Measurements from ENCODE around the gene CBR3. TPM values are rescaled to one million over a fixed set of nuclear protein-coding genes. Genes with fewer than 3 reads are reported as not detected.

CBR3 gene
- total and polyA plus RNA-seq, 2 of the 13 experiments (the other 11 are each of a cell fraction or from before 2014, with no cell fraction given) = not detected

DNA sequence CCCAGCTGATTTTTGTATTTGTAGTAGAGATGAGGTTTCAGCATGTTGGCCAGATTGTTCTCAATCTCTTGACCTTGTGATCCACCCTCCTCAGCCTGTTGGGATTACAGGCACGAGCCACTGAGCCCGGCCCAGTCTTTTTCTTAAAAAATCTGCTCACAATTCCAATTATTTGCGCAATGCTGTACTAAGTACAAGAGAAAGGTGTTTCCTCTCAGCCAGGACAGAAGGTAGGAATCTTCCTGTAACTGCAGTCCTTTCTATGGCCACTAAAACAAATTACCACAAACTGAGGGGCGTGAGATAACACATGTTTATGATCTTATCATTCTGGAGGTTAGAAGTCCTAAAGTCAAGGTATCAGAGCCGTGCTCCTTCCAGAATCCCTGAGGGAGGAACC is 6.9 kb upstream of the CBR3 start:
- H3K9ac ChIP-seq (ENCODE audit: insufficient read depth, low read depth, low read length) = no peak overlapping the region
- intact Hi-C loops (cut with micrococcal nuclease; ENCODE audit: unreplicated experiment) = no loop called here
- no peak overlapping the region for H3K27ac ChIP-seq (ENCODE audit: extremely low read length, insufficient read depth, low read length)
- no peaks in the 10 kb centered on the region for H3K9me3 ChIP-seq (ENCODE audit: low read length)
- WGBS (ENCODE audit: low lambda C conversion rate) = 18% methylated on average over 5 of the region's 5 CpGs
- no peak for TF ChIP-seq BORCS8-MEF2B (CRISPR knock-in tag; IDR thresholded peaks at IDR 0.05)
- TF ChIP-seq ZNF232 (CRISPR knock-in tag; IDR thresholded peaks at IDR 0.05; ENCODE audit: borderline replicate concordance) = no peak
- TF ChIP-seq SIN3A (IDR thresholded peaks at IDR 0.05; ENCODE audit: borderline replicate concordance, low read depth, low read length) = no peak
- TF ChIP-seq MIER3 (CRISPR knock-in tag; IDR thresholded peaks at IDR 0.05; ENCODE audit: borderline replicate concordance) = no peak
- TF ChIP-seq ZNF724P (CRISPR knock-in tag; IDR thresholded peaks at IDR 0.05; ENCODE audit: borderline replicate concordance) = no peak
- TF ChIP-seq, protein P1, sequence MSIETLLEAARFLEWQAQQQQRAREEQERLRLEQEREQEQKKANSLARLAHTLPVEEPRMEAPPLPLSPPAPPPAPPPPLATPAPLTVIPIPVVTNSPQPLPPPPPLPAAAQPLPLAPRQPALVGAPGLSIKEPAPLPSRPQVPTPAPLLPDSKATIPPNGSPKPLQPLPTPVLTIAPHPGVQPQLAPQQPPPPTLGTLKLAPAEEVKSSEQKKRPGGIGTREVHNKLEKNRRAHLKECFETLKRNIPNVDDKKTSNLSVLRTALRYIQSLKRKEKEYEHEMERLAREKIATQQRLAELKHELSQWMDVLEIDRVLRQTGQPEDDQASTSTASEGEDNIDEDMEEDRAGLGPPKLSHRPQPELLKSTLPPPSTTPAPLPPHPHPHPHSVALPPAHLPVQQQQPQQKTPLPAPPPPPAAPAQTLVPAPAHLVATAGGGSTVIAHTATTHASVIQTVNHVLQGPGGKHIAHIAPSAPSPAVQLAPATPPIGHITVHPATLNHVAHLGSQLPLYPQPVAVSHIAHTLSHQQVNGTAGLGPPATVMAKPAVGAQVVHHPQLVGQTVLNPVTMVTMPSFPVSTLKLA (IDR thresholded peaks at IDR 0.05) = no peak
- TF ChIP-seq, protein P2, sequence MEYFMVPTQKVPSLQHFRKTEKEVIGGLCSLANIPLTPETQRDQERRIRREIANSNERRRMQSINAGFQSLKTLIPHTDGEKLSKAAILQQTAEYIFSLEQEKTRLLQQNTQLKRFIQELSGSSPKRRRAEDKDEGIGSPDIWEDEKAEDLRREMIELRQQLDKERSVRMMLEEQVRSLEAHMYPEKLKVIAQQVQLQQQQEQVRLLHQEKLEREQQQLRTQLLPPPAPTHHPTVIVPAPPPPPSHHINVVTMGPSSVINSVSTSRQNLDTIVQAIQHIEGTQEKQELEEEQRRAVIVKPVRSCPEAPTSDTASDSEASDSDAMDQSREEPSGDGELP (IDR thresholded peaks at IDR 0.05; ENCODE audit: borderline replicate concordance, low read depth) = no peak
- no peak for TF ChIP-seq ELF1 (CRISPR knock-in tag; IDR thresholded peaks at IDR 0.05)
- TF ChIP-seq, protein P3, sequence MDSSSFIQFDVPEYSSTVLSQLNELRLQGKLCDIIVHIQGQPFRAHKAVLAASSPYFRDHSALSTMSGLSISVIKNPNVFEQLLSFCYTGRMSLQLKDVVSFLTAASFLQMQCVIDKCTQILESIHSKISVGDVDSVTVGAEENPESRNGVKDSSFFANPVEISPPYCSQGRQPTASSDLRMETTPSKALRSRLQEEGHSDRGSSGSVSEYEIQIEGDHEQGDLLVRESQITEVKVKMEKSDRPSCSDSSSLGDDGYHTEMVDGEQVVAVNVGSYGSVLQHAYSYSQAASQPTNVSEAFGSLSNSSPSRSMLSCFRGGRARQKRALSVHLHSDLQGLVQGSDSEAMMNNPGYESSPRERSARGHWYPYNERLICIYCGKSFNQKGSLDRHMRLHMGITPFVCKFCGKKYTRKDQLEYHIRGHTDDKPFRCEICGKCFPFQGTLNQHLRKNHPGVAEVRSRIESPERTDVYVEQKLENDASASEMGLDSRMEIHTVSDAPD (CRISPR knock-in tag; IDR thresholded peaks at IDR 0.05) = no peak
- no peak for TF ChIP-seq ZNF879 (CRISPR knock-in tag; IDR thresholded peaks at IDR 0.05)
- TF ChIP-seq, protein P4, sequence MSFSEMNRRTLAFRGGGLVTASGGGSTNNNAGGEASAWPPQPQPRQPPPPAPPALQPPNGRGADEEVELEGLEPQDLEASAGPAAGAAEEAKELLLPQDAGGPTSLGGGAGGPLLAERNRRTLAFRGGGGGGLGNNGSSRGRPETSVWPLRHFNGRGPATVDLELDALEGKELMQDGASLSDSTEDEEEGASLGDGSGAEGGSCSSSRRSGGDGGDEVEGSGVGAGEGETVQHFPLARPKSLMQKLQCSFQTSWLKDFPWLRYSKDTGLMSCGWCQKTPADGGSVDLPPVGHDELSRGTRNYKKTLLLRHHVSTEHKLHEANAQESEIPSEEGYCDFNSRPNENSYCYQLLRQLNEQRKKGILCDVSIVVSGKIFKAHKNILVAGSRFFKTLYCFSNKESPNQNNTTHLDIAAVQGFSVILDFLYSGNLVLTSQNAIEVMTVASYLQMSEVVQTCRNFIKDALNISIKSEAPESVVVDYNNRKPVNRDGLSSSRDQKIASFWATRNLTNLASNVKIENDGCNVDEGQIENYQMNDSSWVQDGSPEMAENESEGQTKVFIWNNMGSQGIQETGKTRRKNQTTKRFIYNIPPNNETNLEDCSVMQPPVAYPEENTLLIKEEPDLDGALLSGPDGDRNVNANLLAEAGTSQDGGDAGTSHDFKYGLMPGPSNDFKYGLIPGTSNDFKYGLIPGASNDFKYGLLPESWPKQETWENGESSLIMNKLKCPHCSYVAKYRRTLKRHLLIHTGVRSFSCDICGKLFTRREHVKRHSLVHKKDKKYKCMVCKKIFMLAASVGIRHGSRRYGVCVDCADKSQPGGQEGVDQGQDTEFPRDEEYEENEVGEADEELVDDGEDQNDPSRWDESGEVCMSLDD (CRISPR knock-in tag; IDR thresholded peaks at IDR 0.05; ENCODE audit: borderline replicate concordance) = no peak
- H3K79me2 ChIP-seq (ENCODE audit: insufficient read depth, low read length) = no peaks in the 10 kb centered on the region
- no peak overlapping the region for H2AFZ ChIP-seq (ENCODE audit: low read length)
- POLR2A ChIA-PET = no interaction called here
- H3K27me3 ChIP-seq (ENCODE audit: control insufficient read depth in 1 of 2, insufficient read depth in 2 of 2, low read length in 2 of 2) = peaks cover 1 to 30% of the 10 kb centered on the region in 2 experiments; a peak in 2 of 5 replicates
- DNase-seq (ENCODE audit: low spot score) = no peak
- no TSS peak for BruUV-seq (replicated peaks)
- no peaks in the 10 kb centered on the region for H3K36me3 ChIP-seq (replicated peaks in 1 of 2; ENCODE audit: control insufficient read depth in 1 of 2, insufficient read depth in 2 of 2, low read length in 2 of 2)
- 0 out of 2 replicates have a peak, but pooled peaks cover 5% of the 10 kb centered on the region for H3K4me1 ChIP-seq (ENCODE audit: insufficient read depth, low read length)
- no peak overlapping the region for H3K4me3 ChIP-seq (replicated peaks in 1 of 3; ENCODE audit: insufficient read depth in 1 of 3, low read depth in 2 of 3, low read length in 3 of 3)
- CTCF ChIA-PET (ENCODE audit: low intra/inter-chr PET ratio, low total read pairs) = no interaction called here
- in situ Hi-C loops (cut with HindIII; ENCODE audit: extremely low pct_ligation_motif_present, low pct_unique_long_range_greater_than_20kb) = no loop called here
- H3K4me2 ChIP-seq (ENCODE audit: low read depth, low read length) = no peak overlapping the region
- peak; percentile 56 for ATAC-seq
- H4K20me1 ChIP-seq (ENCODE audit: insufficient read depth, low read length) = no peaks in the 10 kb centered on the region
- no peak for FAIRE-seq
